Keratinocyte (primary cell): ENCODE data around the gene TMEM254. TPM values are rescaled to one million over a fixed set of nuclear protein-coding genes. Genes with fewer than 3 reads are reported as not detected.
"Not testable (repeated sequence)": the region's sequence is repeated elsewhere in the genome, so short reads cannot be mapped to it uniquely, and the experiment has no call there.

Experiments used
- DNase-seq: peaks from one replicate; pipeline ENCODE4 v3.0.0-alpha.2; 2011; ENCODE audit warnings: low read depth, missing footprints, low spot score
- FAIRE-seq: peaks from 2 replicates; lab custom pipeline; 2011; peaks lifted over from hg19 to GRCh38; lab: Jason Lieb, UNC
- H2AFZ ChIP-seq: 2 replicates; pipeline ENCODE4 v1.6.0; 2012; ENCODE audit warnings: low read length, control low read depth, inconsistent platforms; ENCODE audit not compliant: control insufficient read depth
- H3K27ac ChIP-seq: 2 replicates; pipeline ENCODE4 v1.5.1; 2011; ENCODE audit warnings: low read length; ENCODE audit not compliant: control insufficient read depth, insufficient read depth
- H3K27me3 ChIP-seq: 3 replicates; pipeline ENCODE4 v1.6.0; 2011; ENCODE audit warnings: low read length; ENCODE audit not compliant: control insufficient read depth, insufficient read depth; ENCODE audit errors: extremely low read depth
- H3K36me3 ChIP-seq, 2 experiments: 2 replicates in 1 of 2; 3 replicates in 1 of 2; pipeline ENCODE4 v1.5.1; 2011; ENCODE audit warnings: low read length in 2 of 2, mild to moderate bottlenecking in 1 of 2; ENCODE audit not compliant: control insufficient read depth in 2 of 2, insufficient read depth in 2 of 2; ENCODE audit errors: extremely low read depth in 1 of 2
- H3K4me1 ChIP-seq: 3 replicates; pipeline ENCODE4 v1.5.1; 2011; ENCODE audit warnings: low read length; ENCODE audit not compliant: control insufficient read depth, insufficient read depth; ENCODE audit errors: extremely low read depth
- H3K4me2 ChIP-seq: 3 replicates; pipeline ENCODE4 v1.6.0; 2011; ENCODE audit warnings: low read depth, low read length; ENCODE audit not compliant: control insufficient read depth, insufficient read depth; ENCODE audit errors: extremely low read depth
- H3K4me3 ChIP-seq, 3 experiments: fragments of 200-600 bp in 1 of 3; sonication (generic) in 1 of 3; 2 replicates in 2 of 3; 3 replicates in 1 of 3; pipeline ENCODE4 v1.5.1; 2011 to 2016; ENCODE audit warnings: low read length in 3 of 3, mild to moderate bottlenecking in 3 of 3, control low read depth in 2 of 3, inconsistent platforms in 1 of 3, low read depth in 1 of 3, mixed read lengths in 1 of 3, mixed run types in 1 of 3, moderate library complexity in 1 of 3; ENCODE audit not compliant: control insufficient read depth in 2 of 3, insufficient read depth in 2 of 3; ENCODE audit errors: extremely low read depth in 1 of 3
- H3K79me2 ChIP-seq: 2 replicates; pipeline ENCODE4 v1.6.0; 2012; ENCODE audit warnings: low read length; ENCODE audit not compliant: control insufficient read depth, insufficient read depth
- H3K9ac ChIP-seq: 3 replicates; pipeline ENCODE4 v1.6.0; 2011; ENCODE audit warnings: low read length; ENCODE audit not compliant: control insufficient read depth, insufficient read depth; ENCODE audit errors: extremely low read depth
- H3K9me1 ChIP-seq: 3 replicates; pipeline ENCODE4 v1.6.0; 2011; ENCODE audit warnings: low read length; ENCODE audit not compliant: control insufficient read depth, insufficient read depth; ENCODE audit errors: extremely low read depth
- H3K9me3 ChIP-seq: 2 replicates; pipeline ENCODE4 v1.5.1; 2012; ENCODE audit warnings: low read depth, low read length; ENCODE audit not compliant: control insufficient read depth
- H4K20me1 ChIP-seq: 3 replicates; pipeline ENCODE4 v1.6.0; 2011; ENCODE audit warnings: low read length; ENCODE audit not compliant: control insufficient read depth, insufficient read depth; ENCODE audit errors: extremely low read depth
- EZH2 ChIP-seq: IDR thresholded peaks from one replicate; pipeline ENCODE4 v1.6.1; 2012; ENCODE audit warnings: inconsistent platforms, mild to moderate bottlenecking, low read length, moderate library complexity
- dilution Hi-C: fragments of 300-500 bp; cut with MboI; formaldehyde crosslinking; loops from one replicate; pipeline ENCODE4 v1.7.0; 2020; ENCODE audit warnings: low sequenced_read_pairs; ENCODE audit not compliant: extremely low pct_ligation_motif_present
- polyA plus RNA-seq, 5 experiments: library from polyadenylated mRNA; depleted of rRNA in 3 of 5; stranded (reverse) in 3 of 5; stranded (forward) in 1 of 5; unstranded in 1 of 5; fragments of >200 nt; gene quantifications; 1 replicate in 1 of 5; 2 replicates in 3 of 5; 3 replicates in 1 of 5; pipeline versions ENCODE4 v1.2.1 to v1.2.3, GENCODE V29; 2011 to 2012; ENCODE audit warnings: missing spikeins in 2 of 5, low read depth in 1 of 5, low replicate concordance in 1 of 5
- TF ChIP-seq, protein P1 (sequence below), 3 experiments: IDR thresholded peaks in 1 of 3; conservative IDR thresholded peaks in 1 of 3; optimal IDR thresholded peaks in 1 of 3; 2 replicates in 2 of 3; 3 replicates in 1 of 3; pipeline versions ENCODE3 to v1.5.1; 2011; ENCODE audit warnings: low read length in 3 of 3, mild to moderate bottlenecking in 3 of 3, moderate library complexity in 2 of 3, control low read depth in 1 of 3, inconsistent platforms in 1 of 3; ENCODE audit not compliant: insufficient read depth in 2 of 3; ENCODE audit errors: extremely low read depth in 1 of 3

TMEM254 gene
- polyA plus RNA-seq, 1 donor (not counting 4 experiments of a cell fraction or from before 2014, with no cell fraction given) = 34.0 TPM

GRCh38 chr10:80066809-80067208 is 11.7 kb upstream of the TMEM254 start:
- Histone ChIP-seq H3K79me2 (no peaks in the 10 kb centered on the region), H3K4me3 (no peak overlapping the region), H3K9me1 (no peaks in the 10 kb centered on the region), H3K9ac (no peak overlapping the region), H2AFZ (no peak overlapping the region), H4K20me1 (no peaks in the 10 kb centered on the region), H3K9me3 (no peaks in the 10 kb centered on the region), H3K4me2 (no peak overlapping the region), H3K27ac (no peak overlapping the region), H3K4me1 (no peaks in the 10 kb centered on the region), H3K36me3 (no peaks in the 10 kb centered on the region), H3K27me3 (no peaks in the 10 kb centered on the region)
- DNase-seq (no peak), FAIRE-seq (no peak)
- dilution Hi-C loops = no loop called here
- no peak for TF ChIP-seq EZH2
- TF ChIP-seq, protein P1, sequence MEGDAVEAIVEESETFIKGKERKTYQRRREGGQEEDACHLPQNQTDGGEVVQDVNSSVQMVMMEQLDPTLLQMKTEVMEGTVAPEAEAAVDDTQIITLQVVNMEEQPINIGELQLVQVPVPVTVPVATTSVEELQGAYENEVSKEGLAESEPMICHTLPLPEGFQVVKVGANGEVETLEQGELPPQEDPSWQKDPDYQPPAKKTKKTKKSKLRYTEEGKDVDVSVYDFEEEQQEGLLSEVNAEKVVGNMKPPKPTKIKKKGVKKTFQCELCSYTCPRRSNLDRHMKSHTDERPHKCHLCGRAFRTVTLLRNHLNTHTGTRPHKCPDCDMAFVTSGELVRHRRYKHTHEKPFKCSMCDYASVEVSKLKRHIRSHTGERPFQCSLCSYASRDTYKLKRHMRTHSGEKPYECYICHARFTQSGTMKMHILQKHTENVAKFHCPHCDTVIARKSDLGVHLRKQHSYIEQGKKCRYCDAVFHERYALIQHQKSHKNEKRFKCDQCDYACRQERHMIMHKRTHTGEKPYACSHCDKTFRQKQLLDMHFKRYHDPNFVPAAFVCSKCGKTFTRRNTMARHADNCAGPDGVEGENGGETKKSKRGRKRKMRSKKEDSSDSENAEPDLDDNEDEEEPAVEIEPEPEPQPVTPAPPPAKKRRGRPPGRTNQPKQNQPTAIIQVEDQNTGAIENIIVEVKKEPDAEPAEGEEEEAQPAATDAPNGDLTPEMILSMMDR (optimal IDR thresholded peaks at IDR 0.05 in 1 of 3, IDR thresholded peaks at IDR 0.05 in 1 of 3, conservative IDR thresholded peaks at IDR 0.05 in 1 of 3; ENCODE audit: extremely low read depth in 1 of 3, insufficient read depth in 2 of 3, low read length in 3 of 3) = no peak

DNA sequence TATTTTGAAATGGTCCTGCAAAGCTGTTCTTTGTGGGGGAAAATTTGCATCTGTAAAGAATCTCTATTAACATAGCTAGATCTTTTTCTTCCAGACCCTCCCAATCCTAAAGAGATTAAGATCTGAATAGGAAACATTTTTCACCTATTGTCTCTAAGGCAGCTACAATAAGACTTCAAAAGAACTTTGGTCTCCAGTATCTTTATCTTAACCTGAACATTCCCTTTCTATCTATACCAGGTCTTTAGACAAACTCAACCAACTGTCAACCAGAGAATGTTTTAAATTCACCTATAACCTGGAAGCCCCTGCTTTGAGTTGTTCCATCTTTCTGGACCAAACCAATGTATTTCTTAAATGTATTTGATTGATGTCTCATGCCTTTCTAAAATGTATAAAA is 10.6 kb upstream of the TMEM254 start:
- H3K4me2 ChIP-seq, H3K4me1 ChIP-seq, H2AFZ ChIP-seq, H3K27me3 ChIP-seq, H3K4me3 ChIP-seq, H4K20me1 ChIP-seq, H3K79me2 ChIP-seq, H3K9me3 ChIP-seq, dilution Hi-C loops, H3K9me1 ChIP-seq, H3K27ac ChIP-seq, H3K36me3 ChIP-seq, H3K9ac ChIP-seq, DNase-seq, FAIRE-seq: not testable (repeated sequence)

DNA sequence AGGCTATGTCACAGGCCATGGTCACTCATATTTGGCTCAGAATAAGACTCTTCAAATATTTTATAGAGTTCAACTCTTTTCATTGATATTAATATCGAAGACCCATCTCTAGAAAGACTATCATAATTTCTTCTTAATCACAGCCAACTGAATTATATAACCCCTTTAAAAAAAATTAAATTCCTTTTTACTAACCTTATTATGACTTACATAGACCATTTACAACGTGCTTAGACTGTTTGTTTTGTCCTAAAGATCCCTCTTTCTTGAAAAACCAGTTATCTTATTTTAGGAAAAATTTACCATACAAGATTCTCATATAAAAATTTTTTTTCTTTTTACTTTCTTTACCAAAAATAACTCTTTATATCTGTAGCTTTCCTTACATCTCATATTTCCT is 10.2 kb upstream of the TMEM254 start:
- Histone ChIP-seq H3K79me2 (no peaks in the 10 kb centered on the region), H3K4me1 (no peaks in the 10 kb centered on the region), H3K27ac (no peak overlapping the region), H4K20me1 (no peaks in the 10 kb centered on the region), H3K9me1 (no peaks in the 10 kb centered on the region), H3K4me3 (no peak overlapping the region), H3K27me3 (no peaks in the 10 kb centered on the region), H3K36me3 (no peaks in the 10 kb centered on the region), H3K9ac (no peak overlapping the region), H3K9me3 (no peaks in the 10 kb centered on the region), H2AFZ (no peak overlapping the region), H3K4me2 (no peak overlapping the region)
- dilution Hi-C loops = no loop called here
- FAIRE-seq = no peak
- no peak for TF ChIP-seq EZH2
- TF ChIP-seq, protein P1 (optimal IDR thresholded peaks at IDR 0.05 in 1 of 3, IDR thresholded peaks at IDR 0.05 in 1 of 3, conservative IDR thresholded peaks at IDR 0.05 in 1 of 3; ENCODE audit: extremely low read depth in 1 of 3, insufficient read depth in 2 of 3, low read length in 3 of 3) = no peak
- no peak for DNase-seq
